ENCODE results near the gene KCNQ5. TPM values are rescaled to one million over a fixed set of nuclear protein-coding genes. Genes with fewer than 3 reads are reported as not detected.

The KCNQ5 gene
- total RNA-seq, 4 donors from 2014 or later, result 0.30 to 0.57 (median 0.42) TPM; not detected in 1

GRCh38 chr6:73062130-73062529 lies 440.3 kb downstream of the KCNQ5 start:
- Histone ChIP-seq H3K4me3 (no peak overlapping the region), H3K9me3 (no peaks in the 10 kb centered on the region), H3K36me3 (no peaks in the 10 kb centered on the region), H3K27me3 (no peaks in the 10 kb centered on the region), H3K27ac (no peak overlapping the region), H3K4me1 (no peaks in the 10 kb centered on the region)
- DNase-seq (ENCODE audit: low spot score in 2 of 2), result no peak
- 56% methylated on average over 4 of the region's 4 CpGs for WGBS
- TF ChIP-seq POLR2A (IDR thresholded peaks at IDR 0.05), result no peak
- no peak for TF ChIP-seq CTCF (IDR thresholded peaks at IDR 0.05)
- TF ChIP-seq EP300 (IDR thresholded peaks at IDR 0.05), result no peak
- no peak for TF ChIP-seq POLR2AphosphoS5 (IDR thresholded peaks at IDR 0.05)

- Histone ChIP-seq H3K27ac (no peak overlapping the region), H3K27me3 (no peaks in the 10 kb centered on the region), H3K36me3 (no peaks in the 10 kb centered on the region), H3K9me3 (no peaks in the 10 kb centered on the region), H3K4me3 (no peak overlapping the region), H3K4me1 (no peaks in the 10 kb centered on the region)
- TF ChIP-seq CTCF (IDR thresholded peaks at IDR 0.05), result no peak
- TF ChIP-seq EP300 (IDR thresholded peaks at IDR 0.05), result no peak
- no peak for TF ChIP-seq POLR2AphosphoS5 (IDR thresholded peaks at IDR 0.05)
- TF ChIP-seq POLR2A (IDR thresholded peaks at IDR 0.05), result no peak
- WGBS, result 57% methylated on average over 2 of the region's 2 CpGs
- DNase-seq (ENCODE audit: low spot score in 2 of 2), result no peak
Observed at GRCh38 chr6:73062837-73063236, 441.0 kb downstream of the KCNQ5 start.

GRCh38 chr6:73064266-73064665 lies 442.4 kb downstream of the KCNQ5 start:
- Histone ChIP-seq H3K36me3 (no peaks in the 10 kb centered on the region), H3K4me3 (no peak overlapping the region), H3K27me3 (no peaks in the 10 kb centered on the region), H3K4me1 (no peaks in the 10 kb centered on the region), H3K9me3 (no peaks in the 10 kb centered on the region), H3K27ac (no peak overlapping the region)
- WGBS, result 67% methylated on average over 1 of the region's 1 CpG
- TF ChIP-seq EP300 (IDR thresholded peaks at IDR 0.05) (no peak), CTCF (IDR thresholded peaks at IDR 0.05) (no peak), POLR2A (IDR thresholded peaks at IDR 0.05) (no peak), POLR2AphosphoS5 (IDR thresholded peaks at IDR 0.05) (no peak)
- no peak for DNase-seq (ENCODE audit: low spot score in 2 of 2)

GRCh38 chr6:73073238-73073637 lies 451.4 kb downstream of the KCNQ5 start:
- Histone ChIP-seq H3K9me3 (no peaks in the 10 kb centered on the region), H3K4me1 (no peaks in the 10 kb centered on the region), H3K36me3 (no peaks in the 10 kb centered on the region), H3K27me3 (no peaks in the 10 kb centered on the region), H3K4me3 (no peak overlapping the region), H3K27ac (no peak overlapping the region)
- no peak for DNase-seq (ENCODE audit: low spot score in 2 of 2)
- TF ChIP-seq POLR2A (IDR thresholded peaks at IDR 0.05) (no peak), POLR2AphosphoS5 (IDR thresholded peaks at IDR 0.05) (no peak), CTCF (IDR thresholded peaks at IDR 0.05) (no peak), EP300 (IDR thresholded peaks at IDR 0.05) (no peak)
- 82% methylated on average over 2 of the region's 2 CpGs for WGBS

GRCh38 chr6:73074175-73074574 lies 452.3 kb downstream of the KCNQ5 start:
- 62% methylated on average over 1 of the region's 1 CpG for WGBS
- Histone ChIP-seq H3K27ac (no peak overlapping the region), H3K27me3 (no peaks in the 10 kb centered on the region), H3K36me3 (no peaks in the 10 kb centered on the region), H3K9me3 (no peaks in the 10 kb centered on the region), H3K4me1 (no peaks in the 10 kb centered on the region), H3K4me3 (no peak overlapping the region)
- no peak for DNase-seq (ENCODE audit: low spot score in 2 of 2)
- no peak for TF ChIP-seq CTCF (IDR thresholded peaks at IDR 0.05)
- no peak for TF ChIP-seq POLR2A (IDR thresholded peaks at IDR 0.05)
- no peak for TF ChIP-seq EP300 (IDR thresholded peaks at IDR 0.05)
- no peak for TF ChIP-seq POLR2AphosphoS5 (IDR thresholded peaks at IDR 0.05)

Data from suprapubic skin (tissue), 4 donors.